Tibial nerve (tissue), 4 donors: ENCODE measurements around the gene PCNX2. TPM values are rescaled to one million over a fixed set of nuclear protein-coding genes. Genes with fewer than 3 reads are reported as not detected.

ENCODE experiments used
- DNase-seq, 2 donors: peaks; one replicate each; pipeline ENCODE4 v3.0.0-alpha.2; 2019; ENCODE audit warnings: low spot score in 2 of 2
- H3K27ac ChIP-seq, 4 donors: fragments of 200-600 bp; sonication (generic) in 3 of 4; one replicate each; pipeline ENCODE4 v1.5.1; 2017 to 2019; ENCODE audit warnings: mild to moderate bottlenecking in 1 of 4
- H3K27me3 ChIP-seq, 2 donors: fragments of 200-600 bp; sonication (generic) in 1 of 2; one replicate each; pipeline versions ENCODE4 v1.5.1 to v1.6.0; 2017 to 2019
- H3K36me3 ChIP-seq, 3 donors: fragments of 200-600 bp; sonication (generic); one replicate each; pipeline ENCODE4 v1.5.1; 2018 to 2019
- H3K4me1 ChIP-seq, 4 donors: fragments of 200-600 bp; sonication (generic) in 3 of 4; one replicate each; pipeline ENCODE4 v1.5.1; 2017 to 2019
- H3K4me3 ChIP-seq, 4 donors: fragments of 200-600 bp; sonication (generic) in 3 of 4; one replicate each; pipeline ENCODE4 v1.5.1; 2017 to 2019; ENCODE audit warnings: mild to moderate bottlenecking in 1 of 4, moderate library complexity in 1 of 4
- H3K9me3 ChIP-seq, 4 donors: fragments of 200-600 bp; sonication (generic) in 3 of 4; one replicate each; pipeline ENCODE4 v1.5.1; 2017 to 2019
- CTCF ChIP-seq, 5 experiments: fragments of 200-600 bp in 3 of 5; fragments of 450-650 bp in 2 of 5; sonication (generic) in 3 of 5; IDR thresholded peaks; one replicate each; pipeline ENCODE4 v1.5.1; 2016 to 2019; ENCODE audit warnings: antibody characterized with exemption in 5 of 5, mild to moderate bottlenecking in 3 of 5, moderate library complexity in 2 of 5
- EP300 ChIP-seq, 2 donors: sonication (generic); formaldehyde crosslinking; IDR thresholded peaks; one replicate each; pipeline ENCODE4 v1.6.1; 2017; ENCODE audit warnings: antibody characterized with exemption in 2 of 2, mild to moderate bottlenecking in 1 of 2
- POLR2A ChIP-seq, 2 donors: fragments of 450-650 bp; IDR thresholded peaks; one replicate each; pipeline ENCODE4 v1.6.1; 2017; ENCODE audit warnings: antibody characterized with exemption in 2 of 2, mild to moderate bottlenecking in 2 of 2, moderate library complexity in 2 of 2
- WGBS, 2 donors: methylation state at CpG; one replicate each; pipeline ENCODE4 v1.1.5; 2018; 5-methylcytosine and 5-hydroxymethylcytosine counted together
- total RNA-seq, 4 donors: library from RNA; depleted of rRNA; stranded (reverse); fragments of >200 nt; gene quantifications; one replicate each; pipeline ENCODE4 v1.1.0, GENCODE V29; 2016

Gene PCNX2
- total RNA-seq, 4 donors from 2014 or later, result 10.2 to 32.1 (median 19.2) TPM

GRCh38 chr1:232985882-232986526 lies 309.5 kb downstream of the PCNX2 start:
- no peak overlapping the region for H3K4me3 ChIP-seq
- peaks cover 0 to 15% (median 0%) of the 10 kb centered on the region in 4 donors for H3K4me1 ChIP-seq
- no peak for TF ChIP-seq CTCF (IDR thresholded peaks at IDR 0.05)
- no peak for TF ChIP-seq POLR2A (IDR thresholded peaks at IDR 0.05)
- no peak for TF ChIP-seq EP300 (IDR thresholded peaks at IDR 0.05)
- no peak overlapping the region for H3K27ac ChIP-seq
- 90 to 92% methylated on average over 31 of the region's 31 CpGs for WGBS, 2 donors
- H3K27me3 ChIP-seq, result no peaks in the 10 kb centered on the region
- DNase-seq, result no peak
- H3K9me3 ChIP-seq, result no peaks in the 10 kb centered on the region
- H3K36me3 ChIP-seq, result no peaks in the 10 kb centered on the region

GRCh38 chr1:232984577-232985425 lies 310.7 kb downstream of the PCNX2 start:
- Histone ChIP-seq H3K27me3 (no peaks in the 10 kb centered on the region), H3K4me1 (peaks cover 0 to 15% (median 0%) of the 10 kb centered on the region in 4 donors), H3K27ac (peak overlapping the region in 3 of 4 donors; percentile 7 to 64 (median 32)), H3K4me3 (no peak overlapping the region), H3K36me3 (peaks cover 0 to 2% (median 0%) of the 10 kb centered on the region in 3 donors), H3K9me3 (no peaks in the 10 kb centered on the region)
- no peak for DNase-seq
- TF ChIP-seq EP300 (IDR thresholded peaks at IDR 0.05), result peak in 1 of 2 donors; percentile 20
- TF ChIP-seq POLR2A (IDR thresholded peaks at IDR 0.05), result no peak
- 59 to 64% methylated on average over 9 to 10 of the region's 10 CpGs for WGBS, 2 donors

DNA sequence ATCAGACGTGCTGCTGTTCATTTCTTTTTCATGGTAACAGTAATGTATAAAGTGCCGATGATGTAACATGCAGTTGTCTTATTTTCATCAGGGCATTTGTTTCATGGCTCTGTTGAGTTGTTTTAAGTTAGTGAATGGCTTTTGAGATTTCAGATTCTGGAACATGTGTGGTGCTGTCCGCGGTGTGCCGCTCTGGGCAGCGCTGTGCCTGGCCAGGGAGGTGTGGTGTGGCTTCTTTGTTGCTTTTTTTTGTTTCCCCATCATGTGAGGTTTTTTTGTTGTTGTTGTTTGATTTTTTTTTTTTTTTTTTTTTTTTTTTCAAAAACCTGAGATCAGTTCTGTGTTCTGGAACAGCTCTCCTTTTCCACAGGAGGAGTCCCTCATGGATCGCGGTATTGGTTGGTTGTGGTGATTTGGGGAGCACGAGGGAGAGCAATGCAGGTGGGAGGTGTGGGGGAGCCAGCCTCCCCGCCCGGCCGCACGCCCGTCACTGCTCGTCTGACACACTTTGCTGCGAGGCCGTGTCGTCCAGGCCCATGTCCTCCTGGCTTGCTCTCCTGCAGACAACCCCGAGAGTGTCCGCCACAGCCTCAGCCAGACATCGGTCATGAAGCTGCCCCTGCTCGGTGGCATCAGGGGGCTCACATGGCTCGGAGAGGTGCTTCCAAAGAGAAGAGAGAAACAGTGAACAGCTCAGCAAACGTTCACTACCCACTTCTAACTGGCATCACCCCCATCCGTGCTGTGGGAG lies 311.5 kb downstream of the PCNX2 start:
- peak overlapping the region in 1 of 4 donors; percentile 52 for H3K27ac ChIP-seq
- peaks cover 0 to 11% (median 0%) of the 10 kb centered on the region in 3 donors for H3K36me3 ChIP-seq
- no peak for DNase-seq
- peaks cover 0 to 15% (median 0%) of the 10 kb centered on the region in 4 donors for H3K4me1 ChIP-seq
- H3K27me3 ChIP-seq, result no peaks in the 10 kb centered on the region
- H3K9me3 ChIP-seq, result no peaks in the 10 kb centered on the region
- TF ChIP-seq CTCF (IDR thresholded peaks at IDR 0.05) (no peak), POLR2A (IDR thresholded peaks at IDR 0.05) (no peak), EP300 (IDR thresholded peaks at IDR 0.05) (no peak)
- no peak overlapping the region for H3K4me3 ChIP-seq
- 80% methylated on average over 23 to 25 of the region's 25 CpGs for WGBS, 2 donors

DNA sequence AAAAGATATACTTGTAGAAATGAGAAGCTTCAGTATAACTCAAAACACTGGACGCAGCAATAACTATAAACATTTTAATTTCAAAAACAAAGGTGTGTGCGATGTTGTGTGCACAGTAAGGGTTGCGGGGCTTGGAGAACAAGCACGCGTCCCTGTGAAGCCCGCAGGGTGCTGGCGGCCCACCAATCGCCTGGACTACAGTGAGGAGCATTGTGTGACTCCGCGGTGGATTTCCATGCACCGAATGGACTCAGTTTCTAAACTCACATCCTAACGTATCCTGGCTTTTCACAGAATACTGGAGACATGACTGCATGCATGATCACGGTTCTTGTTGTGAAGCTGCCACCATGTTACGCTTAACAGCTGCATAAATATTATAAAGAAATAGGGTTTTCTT lies 312.1 kb downstream of the PCNX2 start:
- TF ChIP-seq EP300 (IDR thresholded peaks at IDR 0.05) (no peak), POLR2A (IDR thresholded peaks at IDR 0.05) (no peak), CTCF (IDR thresholded peaks at IDR 0.05) (no peak)
- no peak overlapping the region for H3K27ac ChIP-seq
- H3K9me3 ChIP-seq, result no peaks in the 10 kb centered on the region
- WGBS, 2 donors, result 75 to 87% methylated on average over 14 of the region's 14 CpGs
- H3K36me3 ChIP-seq, result peaks cover 0 to 17% (median 0%) of the 10 kb centered on the region in 3 donors
- H3K27me3 ChIP-seq, result no peaks in the 10 kb centered on the region
- no peak for DNase-seq
- H3K4me3 ChIP-seq, result no peak overlapping the region
- peaks cover 0 to 15% (median 0%) of the 10 kb centered on the region in 4 donors for H3K4me1 ChIP-seq

GRCh38 chr1:232982238-232982944 lies 313.1 kb downstream of the PCNX2 start:
- WGBS, 2 donors, result 65 to 70% methylated on average over 13 of the region's 13 CpGs
- TF ChIP-seq CTCF (IDR thresholded peaks at IDR 0.05), result no peak
- TF ChIP-seq POLR2A (IDR thresholded peaks at IDR 0.05), result no peak
- no peak for TF ChIP-seq EP300 (IDR thresholded peaks at IDR 0.05)

More at GRCh38 chr1:232982238-232982944, 313.1 kb downstream of the PCNX2 start:
- no peak overlapping the region for H3K27ac ChIP-seq
- no peak for DNase-seq
- H3K9me3 ChIP-seq, result no peaks in the 10 kb centered on the region
- H3K4me1 ChIP-seq, result peaks cover 0 to 15% (median 0%) of the 10 kb centered on the region in 4 donors
- H3K36me3 ChIP-seq, result peaks cover 0 to 27% (median 0%) of the 10 kb centered on the region in 3 donors
- no peaks in the 10 kb centered on the region for H3K27me3 ChIP-seq
- H3K4me3 ChIP-seq, result no peak overlapping the region
